HG03280 (cell line): Measurements from ENCODE around the gene CCSER2.
"Not testable (repeated sequence)": the region's sequence is repeated elsewhere in the genome, so short reads cannot be mapped to it uniquely, and the experiment has no call there.

ENCODE experiments used
- ATAC-seq: cut with Tn5 transposase; IDR thresholded peaks from one replicate; pipeline ENCODE4 v1.9.1; 2021; ENCODE audit warnings: mild to moderate bottlenecking, moderate library complexity; ENCODE audit not compliant: unreplicated experiment

CCSER2 gene

DNA sequence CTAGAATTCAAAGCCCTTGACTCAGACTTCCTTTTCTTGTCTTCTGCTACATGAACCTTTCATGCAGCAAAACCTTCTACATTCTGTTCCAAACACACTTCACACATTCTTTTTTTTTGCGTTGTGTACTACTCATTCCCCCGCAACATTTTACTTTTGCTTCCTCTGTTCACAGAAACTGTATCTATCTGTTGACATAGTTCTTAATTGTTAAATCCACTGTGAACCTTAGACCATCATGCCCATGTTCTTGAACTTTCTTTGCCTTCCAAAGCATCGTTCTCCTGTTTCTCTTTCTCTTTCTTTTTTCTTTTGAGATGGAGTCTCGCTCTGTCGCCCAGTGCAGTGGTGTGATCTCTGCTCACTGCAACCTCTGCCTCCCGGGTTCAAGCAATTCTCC is 14.2 kb downstream of the CCSER2 start:
- ATAC-seq = no peak

DNA sequence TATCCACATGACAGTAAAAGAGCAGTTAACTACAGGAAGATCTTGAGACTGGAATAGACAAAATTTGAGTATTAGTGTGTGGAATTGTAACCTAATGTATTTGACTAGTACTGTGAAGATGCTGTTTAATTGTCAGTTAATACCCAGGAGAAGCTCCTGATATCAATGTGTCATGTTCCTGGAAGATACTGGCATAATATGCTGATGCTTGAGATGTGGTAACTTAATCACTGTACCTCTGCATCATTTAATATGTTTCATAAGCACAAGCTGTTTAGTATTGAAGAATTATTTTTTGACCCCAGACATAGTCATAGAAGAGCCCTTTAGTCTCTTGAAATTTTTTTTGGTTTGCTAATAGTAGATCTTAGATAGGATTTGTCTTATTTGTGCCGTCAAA is 15.4 kb downstream of the CCSER2 start:
- no peak for ATAC-seq

DNA sequence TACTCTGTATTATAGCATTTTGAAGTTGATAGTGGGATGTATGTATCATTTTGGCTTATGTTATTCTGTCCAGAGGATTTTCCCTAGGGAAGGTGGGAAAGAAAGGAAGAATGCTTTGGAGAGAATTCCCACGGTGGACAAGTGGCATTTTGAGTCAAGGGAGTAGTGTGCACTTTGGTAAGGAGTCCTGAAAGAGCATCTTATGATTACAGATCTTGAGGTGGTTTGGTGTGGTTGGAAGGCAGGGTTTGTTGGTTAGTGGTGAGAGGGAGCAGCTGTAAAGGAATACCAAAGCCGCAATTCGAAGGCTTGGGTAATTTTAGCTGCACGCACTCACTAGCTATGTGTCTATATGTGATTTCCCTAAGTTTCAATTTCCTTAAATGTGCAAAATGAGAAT is 16.1 kb downstream of the CCSER2 start:
- no peak for ATAC-seq

DNA sequence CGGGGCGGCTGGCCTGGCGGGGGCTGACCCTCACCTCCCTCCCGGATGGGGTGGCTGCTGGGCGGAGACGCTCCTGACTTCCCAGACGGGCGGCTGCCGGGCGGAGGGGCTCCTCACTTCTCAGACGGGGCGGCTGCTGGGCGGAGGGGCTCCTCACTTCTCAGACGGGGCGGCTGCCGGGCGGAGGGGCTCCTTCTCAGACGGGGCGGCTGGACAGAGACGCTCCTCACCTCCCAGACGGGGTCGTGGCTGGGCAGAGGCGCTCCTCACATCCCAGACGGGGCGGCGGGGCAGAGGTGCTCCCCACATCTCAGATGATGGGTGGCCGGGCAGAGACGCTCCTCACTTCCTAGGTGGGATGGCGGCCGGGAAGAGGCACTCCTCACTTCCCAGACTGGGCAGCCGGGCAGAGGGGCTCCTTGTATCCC is 19.2 kb downstream of the CCSER2 start:
- ATAC-seq = not testable (repeated sequence)

- ATAC-seq = no peak
These were observed 20.1 kb downstream of the CCSER2 start for GRCh38 chr10:84348447-84348846.

GRCh38 chr10:84348860-84349259 is 20.5 kb downstream of the CCSER2 start:
- ATAC-seq = no peak

DNA sequence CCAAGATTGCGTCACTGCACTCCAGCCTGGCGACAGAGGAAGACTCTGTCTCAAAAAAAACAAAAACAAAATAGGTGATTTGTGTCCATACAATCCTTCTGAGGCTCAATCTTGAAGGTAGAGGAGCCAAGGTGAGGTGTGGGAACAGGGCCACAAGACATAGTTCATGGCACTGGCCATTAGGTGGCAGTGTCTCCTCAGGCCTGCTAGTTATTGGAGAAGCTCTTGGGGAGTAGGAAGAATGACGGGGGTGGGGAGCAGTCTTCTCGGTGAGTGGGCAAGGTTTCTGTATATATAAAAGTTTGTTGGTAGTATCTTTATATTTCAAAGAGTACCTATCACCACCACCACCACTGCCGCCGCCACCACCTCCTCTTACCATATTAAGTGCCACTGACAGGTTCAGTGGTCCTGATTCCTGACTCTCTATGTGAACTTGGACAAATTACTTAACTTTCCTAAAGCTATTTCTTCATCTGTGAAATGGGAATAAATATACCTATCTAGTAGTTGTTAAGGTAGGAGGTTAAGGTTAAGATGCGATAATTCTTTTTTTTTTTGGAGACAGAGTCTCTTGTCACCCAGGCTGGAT is 24.0 kb downstream of the CCSER2 start:
- ATAC-seq = peak; percentile 94

DNA sequence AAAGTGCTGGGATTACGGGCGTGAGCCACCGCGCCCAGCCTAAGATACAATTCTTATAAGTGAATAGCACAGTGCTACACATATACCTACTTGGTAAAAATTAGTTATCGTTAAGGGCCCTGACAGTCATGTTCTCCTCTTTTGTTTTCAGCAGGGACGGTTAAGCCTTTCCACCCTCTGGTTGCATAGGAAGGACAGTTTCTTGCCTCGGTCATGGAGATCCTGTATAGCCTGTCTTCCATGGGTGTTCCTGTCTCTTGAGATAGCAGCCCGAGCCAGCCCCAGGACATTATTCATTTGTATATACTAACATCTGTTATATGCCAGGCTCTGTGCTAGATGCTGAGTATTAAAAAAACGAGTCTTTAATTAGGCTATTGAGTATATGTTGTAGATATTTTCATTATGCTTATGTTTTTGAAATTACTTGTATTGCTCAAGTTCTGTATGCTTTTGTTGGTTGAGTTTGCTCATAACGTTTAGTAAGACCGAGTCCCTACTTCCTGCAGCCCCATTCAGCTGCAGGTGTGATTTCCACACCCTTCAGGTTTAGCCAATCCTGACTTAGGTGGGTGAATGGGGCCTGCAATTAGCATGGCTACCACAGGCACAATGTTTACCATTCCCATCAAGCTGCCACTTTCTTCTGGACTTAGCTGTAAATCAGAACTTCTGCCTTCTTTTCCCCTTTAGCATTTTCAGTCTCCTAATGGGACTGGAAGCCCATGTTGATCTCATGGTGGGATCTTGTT is 24.8 kb downstream of the CCSER2 start:
- ATAC-seq = no peak

DNA sequence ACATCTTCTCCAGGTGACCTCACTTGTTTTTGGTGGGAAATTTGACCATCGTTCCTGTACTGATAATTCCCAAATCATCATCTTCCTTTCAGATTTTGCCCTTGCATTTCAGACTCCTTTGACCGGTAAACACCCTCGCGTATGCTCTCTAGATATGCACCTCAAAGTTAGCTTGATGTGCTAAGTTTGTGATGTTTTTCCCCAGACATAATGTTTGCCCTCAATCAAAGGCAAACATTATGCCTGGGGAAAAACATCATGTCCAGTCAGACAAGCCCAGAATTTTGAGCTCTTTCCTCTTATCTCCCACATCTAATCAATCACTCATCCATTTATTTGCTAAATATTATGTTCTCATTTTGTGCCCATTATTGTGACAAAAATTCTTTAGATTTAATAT is 26.2 kb downstream of the CCSER2 start:
- no peak for ATAC-seq

GRCh38 chr10:84355106-84355505 is 26.7 kb downstream of the CCSER2 start:
- ATAC-seq = no peak

- ATAC-seq = no peak
These were observed 28.5 kb downstream of the CCSER2 start for GRCh38 chr10:84356928-84357327.

GRCh38 chr10:84358743-84359142 is 30.4 kb downstream of the CCSER2 start:
- no peak for ATAC-seq

- no peak for ATAC-seq
These were observed 32.4 kb downstream of the CCSER2 start for GRCh38 chr10:84360637-84361365.

DNA sequence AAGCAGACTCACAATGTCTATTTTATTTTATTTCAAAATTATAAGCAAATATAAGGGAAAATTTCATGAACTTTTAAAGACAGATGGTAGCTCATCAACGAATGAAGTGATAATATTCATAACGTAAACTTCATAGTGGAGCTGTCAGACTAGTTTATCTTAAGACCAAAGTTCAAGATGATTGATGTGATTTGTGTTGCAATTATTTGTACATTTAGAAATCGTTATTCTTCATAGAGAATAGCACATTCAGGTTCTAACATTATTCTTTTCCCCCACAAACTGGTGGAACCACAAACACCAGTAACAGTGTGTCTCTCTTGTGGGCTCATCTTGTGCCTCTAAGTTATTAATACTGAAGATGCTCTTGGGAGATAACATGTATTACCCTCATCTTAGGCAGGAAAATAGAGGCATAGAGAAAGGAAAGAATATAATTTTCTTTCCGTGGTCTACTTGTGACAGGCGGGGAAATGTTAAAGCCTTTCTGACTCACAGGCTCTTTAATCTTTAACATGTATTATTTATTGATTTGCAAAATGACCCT is 37.0 kb downstream of the CCSER2 start:
- no peak for ATAC-seq

DNA sequence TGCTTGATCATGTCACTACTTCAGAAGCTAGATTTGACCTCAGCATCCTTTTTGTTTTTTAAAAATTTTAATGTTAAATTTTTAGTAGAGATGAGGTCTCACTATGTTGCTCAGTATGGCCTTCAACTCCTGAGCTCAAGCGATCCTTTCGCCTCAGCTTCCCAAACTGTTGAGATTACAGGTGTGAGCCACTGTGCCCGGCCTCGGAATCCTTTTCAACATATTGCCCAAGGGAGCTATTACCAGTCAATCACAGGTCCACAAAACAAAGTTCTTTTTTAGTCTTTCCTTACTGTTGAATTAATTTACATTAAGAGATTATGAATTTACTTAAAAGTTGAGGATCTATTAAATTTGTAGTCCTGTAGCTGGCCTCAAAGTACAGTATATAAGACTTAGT is 37.7 kb downstream of the CCSER2 start:
- ATAC-seq = no peak

- no peak for ATAC-seq
These were observed 38.9 kb downstream of the CCSER2 start for GRCh38 chr10:84367256-84367655.

GRCh38 chr10:84368828-84369227 is 40.4 kb downstream of the CCSER2 start:
- ATAC-seq = no peak

- ATAC-seq = no peak
These were observed 41.9 kb downstream of the CCSER2 start for GRCh38 chr10:84370283-84370682.

DNA sequence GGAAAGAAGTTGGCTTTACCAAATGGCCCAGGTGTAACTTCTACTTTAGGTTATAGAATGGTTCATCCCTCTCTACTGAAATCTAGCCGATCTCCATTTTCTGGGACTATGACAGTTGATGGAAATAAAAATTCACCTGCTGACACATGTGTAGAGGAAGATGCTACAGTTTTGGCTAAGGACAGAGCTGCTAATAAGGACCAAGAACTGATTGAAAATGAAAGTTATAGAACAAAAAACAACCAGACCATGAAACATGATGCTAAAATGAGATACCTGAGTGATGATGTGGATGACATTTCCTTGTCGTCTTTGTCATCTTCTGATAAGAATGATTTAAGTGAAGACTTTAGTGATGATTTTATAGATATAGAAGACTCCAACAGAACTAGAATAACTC is 43.6 kb downstream of the CCSER2 start:
- no peak for ATAC-seq

DNA sequence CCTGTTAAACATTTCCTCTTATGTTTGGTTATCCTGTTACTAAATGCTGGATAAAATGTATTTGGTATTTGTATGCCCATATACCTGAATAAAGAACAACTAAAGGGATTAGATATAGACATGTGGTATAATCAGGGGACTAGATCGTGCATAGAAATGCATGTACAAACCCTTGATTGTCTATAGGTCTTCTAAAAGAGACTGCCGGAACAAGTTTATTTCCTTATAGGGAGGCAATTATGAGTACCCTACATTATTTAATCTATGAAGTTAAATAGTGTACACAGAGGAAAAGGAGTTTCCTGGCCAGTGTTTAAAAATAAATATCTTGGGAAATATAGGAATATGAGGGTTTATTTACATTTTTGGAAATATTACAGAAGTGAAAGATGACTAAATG is 44.6 kb downstream of the CCSER2 start:
- ATAC-seq = no peak

GRCh38 chr10:84374455-84374854 is 46.1 kb downstream of the CCSER2 start:
- ATAC-seq = no peak

- ATAC-seq = no peak
These were observed 46.6 kb downstream of the CCSER2 start for GRCh38 chr10:84375011-84375410.
